HL-60 (cell line): Measurements from ENCODE around the gene EFNA5.

Experiments
- DNase-seq, 2 experiments: peaks; one replicate each; pipeline ENCODE4 v3.0.0-alpha.2; 2010 to 2020; ENCODE audit warnings: low read depth in 1 of 2, low spot score in 1 of 2
- H3K27ac ChIP-seq: fragments of 250-450 bp; sonication (Bioruptor Pico); replicated peaks from 2 replicates; pipeline ENCODE4 v1.5.1; 2020; ENCODE audit warnings: mild to moderate bottlenecking, moderate library complexity
- H3K27me3 ChIP-seq: fragments of 250-450 bp; sonication (Bioruptor Pico); 2 replicates; pipeline ENCODE4 v1.5.1; 2021; ENCODE audit warnings: mild to moderate bottlenecking, moderate library complexity; ENCODE audit not compliant: insufficient read depth, poor library complexity, severe bottlenecking
- H3K4me3 ChIP-seq: replicated peaks from 2 replicates; pipeline ENCODE4 v1.5.1; 2011; ENCODE audit warnings: mild to moderate bottlenecking, control low read depth, low read length; ENCODE audit not compliant: insufficient read depth
- GABPA ChIP-seq: IDR thresholded peaks from 2 replicates; pipeline ENCODE4 v1.6.1; 2012; ENCODE audit warnings: low read depth
- POLR2AphosphoS5 ChIP-seq: IDR thresholded peaks from 2 replicates; pipeline ENCODE4 v1.6.1; 2012; ENCODE audit warnings: low read depth
- SPI1 ChIP-seq: IDR thresholded peaks from 2 replicates; pipeline ENCODE4 v1.6.1; 2012; ENCODE audit warnings: low read depth, mild to moderate bottlenecking, borderline replicate concordance
- TF ChIP-seq, protein P1 (sequence below): IDR thresholded peaks from 2 replicates; pipeline ENCODE4 v1.6.1; 2012; ENCODE audit warnings: low read depth; ENCODE audit not compliant: insufficient replicate concordance
- TF ChIP-seq, protein P2 (sequence below): IDR thresholded peaks from one replicate; pipeline ENCODE4 v1.5.1; 2011; ENCODE audit warnings: low read length, control low read depth, inconsistent platforms; ENCODE audit not compliant: insufficient read depth

The EFNA5 gene

DNA sequence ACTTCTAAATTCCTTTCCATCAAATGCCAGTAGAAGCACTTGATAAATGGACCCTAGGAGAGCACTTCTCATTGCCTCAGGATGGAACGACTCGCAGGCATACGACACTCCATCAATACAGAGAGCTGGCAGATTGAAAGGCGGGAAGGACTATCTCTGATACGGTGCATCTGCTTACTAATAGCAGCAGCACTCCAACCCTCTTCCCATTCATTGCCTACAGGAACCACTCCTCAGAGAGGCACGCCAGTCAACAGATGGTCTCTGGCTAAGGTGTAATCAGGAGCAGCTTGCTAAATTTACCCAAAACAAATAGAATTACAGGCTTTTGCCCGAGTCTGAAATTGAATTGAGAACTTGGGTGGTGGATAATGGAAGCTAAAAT, 168.1 kb downstream of the EFNA5 start:
- TF ChIP-seq, protein P1, sequence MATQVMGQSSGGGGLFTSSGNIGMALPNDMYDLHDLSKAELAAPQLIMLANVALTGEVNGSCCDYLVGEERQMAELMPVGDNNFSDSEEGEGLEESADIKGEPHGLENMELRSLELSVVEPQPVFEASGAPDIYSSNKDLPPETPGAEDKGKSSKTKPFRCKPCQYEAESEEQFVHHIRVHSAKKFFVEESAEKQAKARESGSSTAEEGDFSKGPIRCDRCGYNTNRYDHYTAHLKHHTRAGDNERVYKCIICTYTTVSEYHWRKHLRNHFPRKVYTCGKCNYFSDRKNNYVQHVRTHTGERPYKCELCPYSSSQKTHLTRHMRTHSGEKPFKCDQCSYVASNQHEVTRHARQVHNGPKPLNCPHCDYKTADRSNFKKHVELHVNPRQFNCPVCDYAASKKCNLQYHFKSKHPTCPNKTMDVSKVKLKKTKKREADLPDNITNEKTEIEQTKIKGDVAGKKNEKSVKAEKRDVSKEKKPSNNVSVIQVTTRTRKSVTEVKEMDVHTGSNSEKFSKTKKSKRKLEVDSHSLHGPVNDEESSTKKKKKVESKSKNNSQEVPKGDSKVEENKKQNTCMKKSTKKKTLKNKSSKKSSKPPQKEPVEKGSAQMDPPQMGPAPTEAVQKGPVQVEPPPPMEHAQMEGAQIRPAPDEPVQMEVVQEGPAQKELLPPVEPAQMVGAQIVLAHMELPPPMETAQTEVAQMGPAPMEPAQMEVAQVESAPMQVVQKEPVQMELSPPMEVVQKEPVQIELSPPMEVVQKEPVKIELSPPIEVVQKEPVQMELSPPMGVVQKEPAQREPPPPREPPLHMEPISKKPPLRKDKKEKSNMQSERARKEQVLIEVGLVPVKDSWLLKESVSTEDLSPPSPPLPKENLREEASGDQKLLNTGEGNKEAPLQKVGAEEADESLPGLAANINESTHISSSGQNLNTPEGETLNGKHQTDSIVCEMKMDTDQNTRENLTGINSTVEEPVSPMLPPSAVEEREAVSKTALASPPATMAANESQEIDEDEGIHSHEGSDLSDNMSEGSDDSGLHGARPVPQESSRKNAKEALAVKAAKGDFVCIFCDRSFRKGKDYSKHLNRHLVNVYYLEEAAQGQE, result no peak
- TF ChIP-seq, protein P2, sequence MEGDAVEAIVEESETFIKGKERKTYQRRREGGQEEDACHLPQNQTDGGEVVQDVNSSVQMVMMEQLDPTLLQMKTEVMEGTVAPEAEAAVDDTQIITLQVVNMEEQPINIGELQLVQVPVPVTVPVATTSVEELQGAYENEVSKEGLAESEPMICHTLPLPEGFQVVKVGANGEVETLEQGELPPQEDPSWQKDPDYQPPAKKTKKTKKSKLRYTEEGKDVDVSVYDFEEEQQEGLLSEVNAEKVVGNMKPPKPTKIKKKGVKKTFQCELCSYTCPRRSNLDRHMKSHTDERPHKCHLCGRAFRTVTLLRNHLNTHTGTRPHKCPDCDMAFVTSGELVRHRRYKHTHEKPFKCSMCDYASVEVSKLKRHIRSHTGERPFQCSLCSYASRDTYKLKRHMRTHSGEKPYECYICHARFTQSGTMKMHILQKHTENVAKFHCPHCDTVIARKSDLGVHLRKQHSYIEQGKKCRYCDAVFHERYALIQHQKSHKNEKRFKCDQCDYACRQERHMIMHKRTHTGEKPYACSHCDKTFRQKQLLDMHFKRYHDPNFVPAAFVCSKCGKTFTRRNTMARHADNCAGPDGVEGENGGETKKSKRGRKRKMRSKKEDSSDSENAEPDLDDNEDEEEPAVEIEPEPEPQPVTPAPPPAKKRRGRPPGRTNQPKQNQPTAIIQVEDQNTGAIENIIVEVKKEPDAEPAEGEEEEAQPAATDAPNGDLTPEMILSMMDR, result no peak
- TF ChIP-seq GABPA (no peak), SPI1 (no peak), POLR2AphosphoS5 (no peak)

DNA sequence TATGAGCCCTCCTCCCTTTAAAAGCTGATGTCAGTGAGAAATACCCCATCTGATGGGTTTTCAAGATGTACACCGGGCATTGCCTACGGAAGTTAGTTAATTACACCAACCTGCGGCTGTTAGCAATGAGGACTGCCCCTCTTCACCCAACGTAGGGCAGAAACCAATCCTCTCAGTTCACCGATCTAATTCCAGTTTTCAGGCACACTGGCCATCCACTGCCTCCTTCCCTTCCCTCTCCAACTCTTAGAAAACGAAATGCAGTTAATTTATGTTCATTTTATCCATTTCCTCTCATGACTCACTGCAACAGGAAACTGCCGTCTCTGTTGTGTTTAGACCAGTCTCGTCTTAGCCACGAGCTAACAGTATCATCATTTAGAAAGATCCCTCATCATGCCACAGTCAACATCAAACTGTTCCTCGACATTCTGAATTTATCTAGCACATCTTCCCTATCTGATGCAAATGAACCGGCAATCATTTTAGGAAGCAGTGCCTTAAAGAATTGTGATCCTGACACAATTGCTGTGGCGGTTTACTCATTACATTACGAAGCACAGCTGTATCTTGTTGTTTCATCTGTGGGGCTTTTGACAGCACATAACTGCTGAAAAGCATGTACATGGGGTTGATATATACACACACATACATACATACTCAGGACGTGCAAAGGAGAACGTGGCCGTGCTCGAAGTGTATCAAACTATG, 168.6 kb downstream of the EFNA5 start:
- no peak for DNase-seq
- no peak overlapping the region for H3K4me3 ChIP-seq
- no peaks in the 10 kb centered on the region for H3K27me3 ChIP-seq
- no peak overlapping the region for H3K27ac ChIP-seq
- TF ChIP-seq GABPA, result no peak
- TF ChIP-seq POLR2AphosphoS5, result no peak
- TF ChIP-seq, protein P1, result no peak
- TF ChIP-seq, protein P2, result no peak
- no peak for TF ChIP-seq SPI1

More for the DNA sequence above, 168.1 kb downstream of the EFNA5 start:
- no peak for DNase-seq
- Histone ChIP-seq H3K27me3 (no peaks in the 10 kb centered on the region), H3K4me3 (no peak overlapping the region), H3K27ac (no peak overlapping the region)

DNA sequence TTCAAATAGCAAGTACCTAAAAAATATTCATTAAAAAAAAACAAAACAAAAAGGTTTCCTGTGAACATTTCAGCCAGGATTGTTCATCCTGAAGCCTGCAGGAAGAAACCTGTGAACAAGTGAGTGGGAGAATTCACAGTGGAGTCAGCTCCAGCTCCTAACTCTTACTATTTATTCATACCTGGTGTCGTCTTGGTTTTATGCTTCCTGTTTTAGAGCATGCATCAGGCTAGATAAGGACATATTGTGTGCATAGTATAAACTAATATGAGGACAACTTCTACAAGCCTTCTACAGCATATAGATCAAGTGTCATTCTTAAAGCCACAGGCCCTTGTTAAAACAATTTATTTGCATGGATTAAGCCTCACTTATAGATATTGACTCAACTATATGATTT, 169.9 kb downstream of the EFNA5 start:
- H3K27ac ChIP-seq, result no peak overlapping the region
- no peaks in the 10 kb centered on the region for H3K27me3 ChIP-seq
- TF ChIP-seq SPI1 (no peak), POLR2AphosphoS5 (no peak), GABPA (no peak)
- TF ChIP-seq, protein P2, result no peak
- TF ChIP-seq, protein P1, result no peak
- DNase-seq, result no peak
- no peak overlapping the region for H3K4me3 ChIP-seq
